GM19467 (cell line): ENCODE measurements around the gene TXNDC5.
"Not testable (repeated sequence)": the region's sequence is repeated elsewhere in the genome, so short reads cannot be mapped to it uniquely, and the experiment has no call there.

ENCODE experiments used
- ATAC-seq: cut with Tn5 transposase; IDR thresholded peaks from one replicate; pipeline ENCODE4 v1.9.1; 2021; ENCODE audit warnings: mild to moderate bottlenecking, moderate library complexity; ENCODE audit not compliant: unreplicated experiment

Gene TXNDC5

DNA sequence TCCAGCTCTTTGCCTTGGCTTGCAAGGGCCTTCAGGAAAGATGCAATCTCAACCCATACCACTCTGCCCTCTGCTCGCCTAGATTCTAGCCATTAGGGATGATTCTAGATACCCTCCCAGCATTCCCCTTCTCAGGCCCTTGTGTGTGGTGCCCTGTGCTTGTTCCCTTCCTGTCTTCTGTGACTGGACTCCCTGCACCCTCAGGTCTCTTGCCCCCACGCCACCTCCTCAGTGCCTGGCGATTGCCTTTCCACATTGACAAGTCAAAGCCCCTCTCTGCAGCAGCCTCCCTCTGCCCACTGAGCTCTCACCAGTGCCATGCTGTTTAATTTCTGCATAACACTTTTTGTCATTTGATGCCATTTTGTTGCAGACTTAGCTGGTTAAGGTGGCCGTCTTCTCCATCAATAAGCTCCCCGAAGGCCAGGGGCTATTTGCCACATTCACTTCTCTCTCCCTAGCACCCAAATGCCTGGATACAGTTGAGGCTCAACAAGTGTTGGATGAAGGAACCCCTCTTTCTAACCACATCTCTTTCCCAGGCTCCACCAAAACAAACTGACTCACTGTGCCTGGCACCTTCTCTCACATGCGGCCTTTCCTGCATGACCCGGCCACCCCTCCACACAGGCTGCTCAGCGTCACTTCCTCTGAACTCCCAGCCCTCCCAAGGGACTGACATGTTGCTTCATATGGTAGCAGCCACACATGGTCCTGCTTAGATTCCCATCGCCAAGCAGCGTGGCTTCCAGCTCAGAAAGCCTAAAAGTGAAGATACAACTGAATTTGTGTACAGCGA lies 4.6 kb upstream of the TXNDC5 start:
- no peak for ATAC-seq

DNA sequence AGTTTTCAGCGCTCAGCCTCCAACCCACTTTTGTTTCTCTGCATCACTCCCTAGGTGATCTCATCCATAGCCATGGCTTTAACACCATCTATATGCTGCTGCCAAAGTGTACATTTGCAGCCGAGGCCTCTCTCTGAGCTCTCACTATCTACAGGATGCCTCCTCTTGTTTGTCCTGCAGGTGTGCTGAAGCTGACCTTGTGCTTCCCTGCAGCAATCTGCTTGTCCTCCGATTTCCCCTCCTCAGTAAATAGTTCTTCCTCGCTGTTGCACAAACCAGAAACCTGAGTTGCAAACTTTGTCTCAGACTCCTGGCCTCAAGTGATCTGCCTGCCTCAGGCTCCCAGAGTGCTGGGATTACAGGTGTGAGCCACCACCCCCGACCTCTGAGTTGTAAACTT lies 3.7 kb upstream of the TXNDC5 start:
- ATAC-seq: no peak

DNA sequence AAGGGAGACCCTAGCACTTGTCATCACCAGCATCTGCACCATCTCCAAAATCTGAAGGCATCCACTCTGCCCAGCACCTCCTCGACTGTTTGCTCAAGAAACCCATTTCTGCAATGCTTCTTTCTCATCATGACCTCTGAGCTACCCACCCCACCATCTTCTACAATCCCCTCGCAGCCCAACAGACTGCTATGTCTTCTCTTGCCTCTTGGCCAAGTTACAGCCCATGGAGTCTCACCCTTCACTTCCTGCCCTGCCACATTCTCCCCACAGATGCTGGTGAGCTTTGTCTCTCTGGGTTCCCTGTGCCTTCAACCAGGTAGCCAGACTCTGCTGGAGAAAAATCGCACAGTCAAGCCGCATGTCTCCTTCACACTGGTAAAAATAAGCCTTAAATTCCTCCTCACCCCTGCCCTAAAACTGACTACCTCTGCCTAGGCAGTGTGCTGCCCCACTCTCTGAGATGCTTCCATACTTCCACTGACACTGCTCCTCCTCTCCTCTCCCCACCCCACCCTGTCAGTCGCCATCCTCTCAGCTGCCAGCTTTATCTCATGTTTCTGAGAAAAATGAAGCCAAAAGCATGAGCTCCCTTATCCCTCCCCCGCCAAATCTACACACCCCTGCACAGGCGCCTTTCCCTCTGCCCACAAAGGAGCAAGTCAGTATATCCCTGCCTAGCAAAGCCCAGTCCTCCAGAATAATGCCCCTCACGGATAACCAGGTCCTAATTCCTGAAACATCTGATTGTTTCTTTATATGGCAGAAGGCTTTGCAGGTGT lies 2.3 kb upstream of the TXNDC5 start:
- no peak for ATAC-seq

DNA sequence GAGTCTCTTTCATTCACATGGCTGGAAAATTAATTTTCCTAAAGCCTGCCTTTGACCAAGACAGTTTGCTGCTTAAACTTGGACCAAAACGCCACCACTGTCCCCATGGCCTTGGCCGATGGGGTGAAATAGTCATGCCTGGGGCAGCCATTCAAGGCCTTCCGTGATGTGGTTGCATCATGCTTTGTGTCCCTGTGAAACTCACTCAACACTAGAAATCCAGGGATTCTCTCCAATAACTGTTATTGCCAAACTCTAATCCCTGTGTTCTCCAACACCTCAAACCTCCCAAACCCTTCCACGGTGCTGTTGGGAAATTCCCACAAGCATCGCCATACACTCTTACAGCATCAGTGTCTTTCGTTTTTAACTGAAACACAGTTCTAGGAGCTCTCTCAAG lies 1.4 kb upstream of the TXNDC5 start:
- no peak for ATAC-seq

DNA sequence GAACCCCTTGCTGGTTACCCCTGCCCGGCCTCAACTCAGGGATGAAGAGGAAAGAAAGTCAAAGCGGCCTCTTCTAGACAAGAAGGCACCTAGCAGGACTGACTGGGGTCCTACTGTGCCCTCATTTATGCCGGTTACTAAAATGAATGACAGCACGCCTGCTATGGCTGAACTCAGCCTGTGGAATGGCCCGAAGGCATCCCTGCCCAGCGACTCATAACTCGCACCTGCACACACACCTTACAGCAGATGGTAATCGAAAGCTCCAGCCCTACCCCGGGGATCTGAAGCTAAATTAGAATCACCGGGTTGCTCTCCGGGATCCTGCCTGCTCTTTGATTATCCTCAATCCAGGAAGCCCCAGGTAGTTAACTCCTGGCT lies 747 bp upstream of the TXNDC5 start:
- ATAC-seq: no peak

DNA sequence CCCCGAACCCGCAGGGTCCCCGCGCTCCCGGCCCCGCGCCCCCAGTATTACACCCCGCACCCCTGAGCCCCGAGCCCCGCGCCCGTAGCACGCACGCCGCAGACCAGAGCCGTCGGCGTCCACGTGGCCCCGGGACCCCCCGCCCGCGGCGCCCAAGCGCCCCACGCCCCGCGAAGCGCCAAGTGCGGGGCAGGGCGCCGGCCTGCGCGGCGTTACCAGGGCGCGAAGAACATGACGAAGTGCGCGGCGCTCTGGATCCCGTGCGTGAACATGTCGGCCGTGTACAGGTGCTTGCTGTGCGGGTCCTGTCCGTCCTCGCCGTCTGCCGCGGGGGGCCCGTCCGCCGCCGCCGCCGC lies 312 bp downstream of the TXNDC5 start:
- peak; percentile 22 for ATAC-seq

DNA sequence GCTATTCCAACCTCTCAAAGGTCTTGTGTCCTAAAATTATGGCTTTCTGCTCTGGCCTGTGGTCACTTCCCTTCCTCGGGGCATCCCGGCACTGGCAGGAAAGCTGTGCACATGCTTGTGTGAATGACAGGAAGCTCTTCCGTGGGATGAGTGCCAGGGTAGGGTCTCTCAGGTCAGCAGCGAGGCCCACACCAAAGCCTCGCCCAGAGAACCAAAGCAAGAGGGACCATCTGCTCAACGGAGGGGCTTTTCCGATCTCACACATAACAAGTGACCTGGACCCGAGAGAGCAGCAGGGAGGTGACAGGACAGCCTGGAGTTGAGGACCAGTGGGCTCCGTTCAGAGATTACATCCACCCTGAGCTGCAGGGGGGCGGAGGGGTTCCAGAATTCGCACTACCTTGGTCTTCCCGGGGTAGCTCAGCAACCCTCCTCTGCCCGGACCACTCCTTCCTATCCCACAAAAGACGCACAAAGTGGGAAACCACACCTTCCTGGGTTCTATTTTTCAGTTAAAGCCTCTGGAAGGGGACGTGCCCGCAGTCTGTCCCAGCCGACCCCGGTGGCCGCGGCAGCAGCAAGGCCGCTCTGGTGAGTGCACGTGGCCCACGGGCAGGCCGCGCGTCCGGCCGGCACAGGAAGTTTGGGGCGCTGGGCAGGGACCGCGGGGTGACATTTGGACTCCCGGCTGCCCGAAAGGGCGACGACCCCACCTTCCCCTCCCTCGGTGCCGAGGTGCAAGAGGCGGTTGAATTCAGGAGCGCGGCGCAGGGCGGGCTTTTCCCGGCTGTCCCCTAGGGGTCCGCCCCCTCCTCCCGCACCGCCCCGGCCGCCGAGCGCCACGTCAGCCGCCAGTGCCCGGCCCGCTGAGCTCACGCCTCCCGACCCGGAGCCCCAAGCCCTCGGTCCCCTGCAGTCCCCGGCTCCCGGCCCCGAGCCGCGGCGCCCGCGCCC lies 988 bp downstream of the TXNDC5 start:
- ATAC-seq: no peak

DNA sequence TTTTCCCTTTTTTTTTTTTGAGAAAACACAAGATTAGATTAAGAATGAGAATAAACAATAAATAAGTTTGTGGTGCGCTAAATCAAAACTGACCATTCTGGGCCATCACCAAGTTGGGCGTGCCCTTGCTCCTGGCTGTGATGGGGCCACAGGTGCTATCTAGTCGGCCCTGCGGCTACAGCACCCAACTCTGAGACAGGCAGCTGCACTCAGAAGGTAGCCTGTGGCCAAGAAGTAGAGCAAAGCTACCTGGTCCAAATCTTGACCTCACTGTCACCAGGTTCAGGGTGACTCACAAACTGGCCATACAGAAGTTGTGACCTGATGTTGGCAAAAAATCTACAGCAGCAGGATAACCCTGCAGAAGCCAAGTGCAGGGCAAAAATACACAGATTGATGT lies 3.4 kb downstream of the TXNDC5 start:
- ATAC-seq: no peak

DNA sequence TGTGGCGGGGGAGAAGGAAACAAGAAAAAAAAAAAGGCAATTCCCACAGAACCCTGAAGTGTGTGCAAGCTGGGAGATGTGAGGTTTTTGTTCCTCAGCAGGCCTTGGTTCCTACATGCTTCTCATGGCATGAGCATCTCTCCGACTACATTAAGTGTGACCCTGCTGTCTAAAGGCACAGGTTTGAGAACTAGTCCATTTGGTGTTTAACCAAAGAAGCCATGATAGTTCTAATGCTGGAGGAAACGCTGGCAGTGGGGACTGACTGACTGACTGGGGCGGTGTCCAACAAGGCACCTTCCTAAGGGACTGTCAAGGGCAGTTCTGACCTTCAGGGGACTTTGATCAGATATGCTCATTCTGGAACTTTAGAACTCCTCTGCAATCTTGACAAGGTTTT lies 3.8 kb downstream of the TXNDC5 start:
- ATAC-seq: no peak

DNA sequence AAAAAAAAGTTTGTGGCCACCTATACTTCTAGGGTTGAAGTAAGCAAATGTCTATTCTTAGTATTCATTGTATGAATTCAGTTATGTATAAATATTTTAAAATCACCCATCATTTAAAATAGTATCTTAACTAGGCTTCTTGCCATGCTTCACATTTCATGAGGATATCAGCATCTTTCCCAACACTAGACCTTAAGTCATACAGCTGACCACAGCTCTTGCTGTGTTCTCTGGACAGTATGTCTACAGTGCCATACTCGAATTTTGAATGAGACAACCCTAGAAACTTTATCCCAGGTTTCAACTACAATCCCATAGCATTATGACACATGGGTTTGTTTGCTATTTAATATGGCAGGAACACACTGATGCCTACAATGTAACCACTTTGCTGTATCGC lies 5.2 kb downstream of the TXNDC5 start:
- no peak for ATAC-seq

DNA sequence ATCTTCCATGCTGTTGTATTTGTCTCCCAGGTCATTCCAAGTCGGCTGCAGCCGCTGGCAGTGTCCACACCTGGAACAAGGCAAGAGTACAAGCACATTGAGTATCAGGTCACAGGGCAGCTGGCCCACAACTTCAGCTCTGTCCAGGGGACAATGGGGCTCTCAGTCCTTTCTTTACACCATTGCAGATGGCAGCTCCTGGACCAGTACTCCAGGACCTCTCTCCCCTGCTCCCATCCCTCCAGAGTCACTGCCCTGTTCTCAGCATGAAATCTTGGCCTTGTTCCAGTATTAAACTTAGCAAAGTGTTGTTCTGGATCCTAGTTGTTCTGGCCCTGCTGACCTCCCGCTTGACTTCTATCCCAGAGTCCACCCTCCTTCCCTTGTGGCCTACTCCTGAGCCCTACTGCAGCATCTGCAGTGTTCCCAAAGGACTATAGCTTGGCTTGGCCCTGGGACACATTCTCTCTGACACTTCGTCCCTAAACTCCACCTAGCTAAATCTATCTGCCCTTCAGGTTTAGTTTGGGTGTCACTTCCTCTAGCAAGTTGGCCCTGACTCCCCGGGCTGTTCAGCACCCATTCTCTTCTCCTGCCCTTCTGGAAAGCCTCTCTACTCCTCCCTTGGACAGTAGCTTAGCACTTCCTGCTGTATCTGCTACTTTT lies 5.8 kb downstream of the TXNDC5 start:
- no peak for ATAC-seq

DNA sequence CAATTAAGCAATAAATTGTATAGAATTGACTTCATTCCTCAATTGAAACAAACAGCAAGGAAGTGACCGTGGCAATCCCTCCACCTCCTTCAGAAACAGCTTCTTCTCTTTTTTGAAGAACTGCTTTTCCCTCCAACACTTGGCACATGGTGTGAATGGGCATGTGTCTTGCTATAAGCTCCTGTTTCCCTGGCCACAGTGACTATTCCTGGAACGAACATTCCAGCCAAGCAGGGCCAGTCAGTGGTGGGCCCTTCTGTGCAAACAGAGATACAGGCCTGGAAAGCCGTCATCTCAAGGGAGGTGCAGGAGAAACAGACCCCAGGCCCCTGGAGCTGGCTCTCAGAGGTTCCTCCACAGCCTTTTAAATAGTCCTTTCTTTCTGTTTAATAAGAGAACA lies 6.9 kb downstream of the TXNDC5 start:
- ATAC-seq: no peak

DNA sequence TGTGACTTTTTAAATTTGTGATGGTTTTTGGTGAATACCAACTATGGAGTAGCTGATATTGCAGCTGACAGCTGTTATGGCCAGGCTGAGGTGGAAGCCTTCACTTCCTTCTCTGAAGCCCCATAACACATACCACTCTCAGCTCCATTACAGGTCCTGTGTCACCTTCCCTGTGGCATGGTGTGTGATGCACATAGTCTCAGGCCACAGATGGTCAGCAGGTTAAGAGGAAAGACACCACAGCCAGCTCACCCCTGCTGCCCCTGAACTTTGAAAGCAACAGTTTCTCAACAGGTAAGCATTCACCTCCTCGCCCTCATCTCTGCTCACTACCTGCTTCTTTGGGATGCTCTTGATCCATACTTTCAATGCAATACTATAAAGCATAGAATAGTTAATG lies 7.7 kb downstream of the TXNDC5 start:
- no peak for ATAC-seq

DNA sequence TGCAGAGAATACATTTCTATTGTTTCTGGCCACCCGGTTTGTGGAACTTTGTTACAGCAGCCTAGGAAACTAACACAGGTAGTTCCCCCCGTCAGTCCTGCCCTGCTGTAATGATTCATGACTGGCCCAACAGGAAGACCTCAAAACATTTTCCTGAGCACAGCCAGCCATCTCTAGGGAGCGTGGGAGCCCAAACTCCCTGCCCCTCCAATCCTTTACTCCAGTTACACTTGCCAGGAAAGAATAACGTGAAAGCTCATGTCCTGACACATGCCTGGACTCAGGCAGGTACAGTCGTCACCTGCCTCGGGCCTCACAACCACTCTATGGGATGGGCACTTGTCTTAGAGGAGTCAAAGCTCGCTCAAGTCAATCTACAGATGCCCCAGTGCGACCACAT lies 8.4 kb downstream of the TXNDC5 start:
- ATAC-seq: no peak

DNA sequence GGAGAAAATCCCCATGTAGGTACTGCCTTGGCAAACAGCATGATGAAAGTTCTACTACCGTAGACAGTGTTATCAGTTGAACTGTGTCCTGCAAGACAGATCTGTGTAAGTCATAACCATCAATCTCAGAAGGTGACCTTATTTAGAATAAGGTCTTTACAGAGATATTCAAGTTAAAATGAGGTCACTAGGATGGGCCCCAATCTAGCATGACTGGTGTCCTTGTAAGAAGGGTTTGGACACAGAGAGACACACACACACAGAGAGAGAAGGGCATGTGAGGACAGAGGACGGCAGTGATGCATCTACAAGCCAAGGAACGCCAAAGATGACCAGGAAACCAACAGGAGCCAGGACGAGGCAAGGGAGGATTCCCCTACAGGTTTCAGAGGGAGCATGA lies 8.8 kb downstream of the TXNDC5 start:
- ATAC-seq: no peak

DNA sequence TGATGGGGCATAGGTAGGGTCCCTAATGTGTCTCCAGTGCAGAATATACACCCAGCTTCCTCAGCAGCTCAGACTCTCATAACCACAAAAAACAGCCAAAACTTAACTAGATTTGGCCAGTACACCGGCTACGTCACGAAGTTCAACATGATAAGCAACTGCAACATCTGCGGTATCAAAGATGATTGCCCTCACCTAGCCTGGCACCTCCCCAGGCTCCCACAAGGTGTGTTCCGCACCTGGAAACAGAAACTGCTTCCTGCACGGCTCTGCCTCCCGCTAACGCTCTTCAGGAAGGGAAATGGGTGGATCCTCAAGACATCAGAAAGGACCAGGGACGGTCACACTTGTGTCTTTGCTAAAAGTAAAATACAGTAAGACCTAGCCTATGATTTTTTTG lies 9.5 kb downstream of the TXNDC5 start:
- no peak for ATAC-seq

DNA sequence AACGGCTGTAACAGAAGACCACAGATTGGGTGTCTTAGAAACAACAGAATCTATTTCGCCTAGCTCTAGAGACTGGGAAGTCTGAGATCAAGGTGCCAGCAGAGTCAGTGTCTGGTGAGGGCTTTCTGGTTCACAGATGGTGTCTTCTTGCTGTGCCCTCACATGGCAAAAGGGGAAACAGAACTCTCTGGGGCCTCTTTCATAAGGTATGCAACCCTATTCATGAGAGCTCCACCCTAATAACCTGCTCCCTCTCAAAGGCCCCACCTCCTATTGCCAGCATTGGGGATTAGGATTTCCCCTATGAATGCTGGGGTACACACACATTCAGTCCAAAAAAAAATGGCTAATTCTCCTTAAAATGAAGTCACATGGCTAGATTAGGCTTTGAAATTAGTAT lies 10.0 kb downstream of the TXNDC5 start:
- no peak for ATAC-seq

DNA sequence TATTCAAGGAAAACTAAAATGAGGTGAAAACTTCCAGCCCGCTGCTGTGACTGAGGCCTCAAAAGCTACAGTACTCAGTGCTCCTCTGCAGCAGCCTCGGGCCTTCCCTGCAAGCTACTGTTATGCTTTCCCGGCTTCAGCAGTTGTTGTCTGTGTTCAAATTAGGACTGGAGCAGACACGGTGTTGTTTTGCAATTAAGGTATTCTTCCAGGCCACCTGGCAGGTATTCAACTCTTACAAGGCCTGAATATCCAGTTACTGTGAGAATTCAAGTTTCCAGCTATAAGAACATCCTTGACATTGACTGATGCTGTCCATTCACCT lies 10.7 kb downstream of the TXNDC5 start:
- no peak for ATAC-seq

DNA sequence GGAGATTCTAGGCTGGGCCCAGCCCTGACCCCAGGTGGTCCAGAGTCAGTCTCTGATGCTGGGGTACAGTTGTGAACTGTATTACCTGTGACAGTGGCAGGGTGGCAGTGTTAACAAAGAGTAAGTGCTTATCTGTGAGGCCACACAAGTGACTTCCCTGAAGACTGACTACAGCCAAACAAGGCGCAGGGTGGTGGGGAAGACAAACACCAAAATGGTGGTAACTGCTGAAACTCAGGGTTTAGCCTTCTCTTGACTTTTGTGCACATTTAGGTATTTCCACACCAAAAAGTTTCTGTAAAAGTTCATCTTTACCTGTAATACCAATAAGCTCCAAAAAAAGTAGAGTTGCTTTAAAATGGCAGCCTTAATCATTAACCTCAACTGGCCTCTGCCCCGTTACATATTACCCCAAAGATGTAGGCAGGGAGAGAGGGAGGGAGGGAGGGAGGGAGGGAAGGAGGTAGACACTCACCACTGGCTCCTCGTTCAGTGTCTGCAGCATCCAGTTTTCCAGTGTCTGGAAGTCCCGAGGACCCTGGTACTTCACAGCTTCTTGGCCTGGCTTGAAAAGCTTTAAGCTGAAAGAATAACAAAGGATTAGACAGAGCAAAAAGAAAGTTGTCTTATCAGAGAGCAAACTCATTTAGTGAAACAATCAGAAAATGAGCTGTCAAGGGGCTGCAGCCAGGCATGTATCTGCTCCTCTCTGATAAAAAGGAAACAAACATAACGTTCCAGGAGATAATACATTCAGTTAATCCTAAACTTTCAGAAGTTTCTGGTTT lies 11.3 kb downstream of the TXNDC5 start:
- no peak for ATAC-seq

DNA sequence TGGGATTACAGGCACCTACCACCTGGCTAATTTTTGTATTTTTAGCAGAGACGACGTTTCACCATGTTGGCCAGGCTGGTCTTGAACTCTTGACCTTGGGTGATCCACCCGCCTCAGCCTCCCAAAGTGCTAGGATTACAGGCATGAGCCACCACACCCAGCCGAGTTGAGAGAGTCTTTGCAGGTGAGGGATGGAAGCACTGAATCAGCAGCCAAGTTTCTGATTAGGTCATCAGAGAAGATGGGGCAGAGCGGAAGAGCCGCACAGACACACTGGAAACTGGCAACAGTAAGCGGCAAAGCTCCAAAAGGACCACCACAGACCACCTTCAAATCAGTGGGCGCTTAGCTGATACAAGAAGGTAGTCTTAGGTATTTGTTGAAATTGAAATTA lies 12.4 kb downstream of the TXNDC5 start:
- not testable (repeated sequence) for ATAC-seq
